ENCODE results near the gene BAG5.
A peak's percentile ranks its signal among the peaks of the same experiment; 100 is the strongest.

Gene BAG5

DNA sequence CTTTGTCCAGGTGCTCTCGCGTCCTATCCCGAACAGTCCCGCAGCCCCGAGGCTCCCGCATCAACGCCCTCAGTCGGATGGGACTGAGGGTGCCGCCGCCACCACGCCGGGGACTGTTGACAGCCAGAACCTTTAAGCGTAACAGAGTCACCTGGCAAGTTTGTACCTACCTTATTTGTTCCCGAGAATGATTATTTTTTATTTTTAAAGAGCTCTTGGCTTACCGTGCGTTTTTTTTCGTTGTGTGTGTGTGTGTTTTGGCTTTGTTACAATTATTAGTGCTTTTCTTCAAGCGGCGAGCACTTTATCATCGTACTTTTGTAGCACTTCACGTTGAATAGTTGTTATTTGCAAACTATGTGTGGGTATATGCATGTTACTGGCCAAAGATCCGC, 766 bp upstream of the BAG5 start:
- TF ChIP-seq CTCF (IDR thresholded peaks at IDR 0.05; ENCODE audit: low read depth, low read length): no peak
- no peak for TF ChIP-seq EZH2phosphoT487 (IDR thresholded peaks at IDR 0.05; ENCODE audit: low read depth)
- peaks cover 26% of the 10 kb centered on the region for H3K36me3 ChIP-seq (replicated peaks; ENCODE audit: low read depth, low read length)
- H3K27ac ChIP-seq (ENCODE audit: low read length): peak overlapping the region; percentile 77
- peak overlapping the region; percentile 97 for H3K4me2 ChIP-seq (ENCODE audit: low read length)
- H3K79me2 ChIP-seq (ENCODE audit: low read length): peaks cover 92% of the 10 kb centered on the region
- peaks cover 31% of the 10 kb centered on the region for H4K20me1 ChIP-seq (ENCODE audit: insufficient read depth, low read length)
- peak overlapping the region; percentile 93 for H3K4me3 ChIP-seq (ENCODE audit: low read length)
- H2AFZ ChIP-seq (ENCODE audit: low read depth, low read length): peak overlapping the region; percentile 78; the same call in 1 of the 2 replicates
- H3K9me3 ChIP-seq (ENCODE audit: insufficient read depth, low read length): no peaks in the 10 kb centered on the region
- H3K9ac ChIP-seq (ENCODE audit: low read length): peak overlapping the region; percentile 90
- no peaks in the 10 kb centered on the region for H3K27me3 ChIP-seq (ENCODE audit: low read depth, low read length)
- H3K4me1 ChIP-seq (ENCODE audit: low read length): peaks cover 38% of the 10 kb centered on the region

DNA sequence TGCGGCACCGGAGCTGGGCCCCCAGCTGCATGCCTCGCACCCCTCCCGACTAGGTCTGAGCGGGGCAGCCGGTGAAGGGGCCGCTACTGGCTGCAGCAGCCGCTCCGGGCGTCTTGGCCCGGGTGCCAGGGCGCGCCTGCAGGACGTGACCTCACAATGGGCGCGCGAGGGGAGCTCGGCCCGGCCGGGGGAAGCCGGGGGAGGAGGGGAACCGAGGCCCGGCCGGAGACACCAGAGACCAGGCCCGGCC, 353 bp downstream of the BAG5 start:
- Histone ChIP-seq H3K9ac (ENCODE audit: low read length) (peak overlapping the region; percentile 90), H3K27me3 (ENCODE audit: low read depth, low read length) (no peaks in the 10 kb centered on the region), H3K4me2 (ENCODE audit: low read length) (peak overlapping the region; percentile 82), H3K4me1 (ENCODE audit: low read length) (peaks cover 27% of the 10 kb centered on the region), H2AFZ (ENCODE audit: low read depth, low read length) (0 out of 2 replicates have a peak overlapping the region, but pooled peaks have one; percentile 78), H4K20me1 (ENCODE audit: insufficient read depth, low read length) (peaks cover 34% of the 10 kb centered on the region), H3K9me3 (ENCODE audit: insufficient read depth, low read length) (no peaks in the 10 kb centered on the region), H3K36me3 (replicated peaks; ENCODE audit: low read depth, low read length) (peaks cover 29% of the 10 kb centered on the region), H3K79me2 (ENCODE audit: low read length) (peaks cover 88% of the 10 kb centered on the region), H3K27ac (ENCODE audit: low read length) (peak overlapping the region; percentile 77), H3K4me3 (ENCODE audit: low read length) (peak overlapping the region; percentile 93)
- TF ChIP-seq CTCF (IDR thresholded peaks at IDR 0.05; ENCODE audit: low read depth, low read length): no peak
- no peak for TF ChIP-seq EZH2phosphoT487 (IDR thresholded peaks at IDR 0.05; ENCODE audit: low read depth)

DNA sequence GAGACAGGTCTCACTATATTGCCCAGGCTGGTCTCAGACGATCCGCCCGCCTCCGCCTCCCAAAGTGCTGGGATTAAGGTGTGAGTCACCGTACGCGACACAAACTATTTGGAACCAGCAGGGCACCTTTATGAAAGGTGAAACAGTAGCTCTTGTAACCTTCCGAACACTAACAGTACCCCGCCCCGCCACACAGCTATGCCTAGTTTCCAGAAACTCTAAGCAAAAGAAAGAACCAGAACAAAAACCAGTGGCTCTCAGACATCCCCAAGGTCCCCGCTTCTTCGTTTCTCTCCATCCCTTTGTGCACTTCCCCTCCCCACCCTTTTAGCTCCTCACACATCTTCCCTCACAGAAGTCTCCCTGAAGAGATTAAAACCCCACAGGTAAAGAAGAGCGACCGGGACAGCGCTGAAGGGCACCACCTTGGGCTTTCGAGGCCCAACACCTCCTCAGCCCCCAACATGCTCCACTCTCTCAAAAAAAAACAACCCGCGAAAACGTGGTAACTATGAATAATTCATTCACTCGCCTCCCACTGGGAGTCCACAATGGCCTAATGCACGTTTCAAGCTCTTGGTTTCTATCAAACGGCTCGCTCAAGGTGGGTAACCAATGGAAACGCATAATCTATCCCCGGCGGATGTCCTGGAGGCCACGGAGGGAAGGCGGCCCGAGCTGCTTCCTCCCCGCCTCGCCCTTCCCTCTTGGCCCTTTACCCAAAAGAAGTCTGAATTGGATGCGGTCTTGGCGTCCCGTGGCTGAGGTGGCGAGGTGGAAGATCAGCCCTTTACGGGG, 877 bp downstream of the BAG5 start:
- peaks cover 26% of the 10 kb centered on the region for H3K4me1 ChIP-seq (ENCODE audit: low read length)
- H3K9me3 ChIP-seq (ENCODE audit: insufficient read depth, low read length): no peaks in the 10 kb centered on the region
- TF ChIP-seq CTCF (IDR thresholded peaks at IDR 0.05; ENCODE audit: low read depth, low read length): no peak
- TF ChIP-seq EZH2phosphoT487 (IDR thresholded peaks at IDR 0.05; ENCODE audit: low read depth): no peak
- H3K4me2 ChIP-seq (ENCODE audit: low read length): peak overlapping the region; percentile 82
- peaks cover 34% of the 10 kb centered on the region for H4K20me1 ChIP-seq (ENCODE audit: insufficient read depth, low read length)
- H3K27me3 ChIP-seq (ENCODE audit: low read depth, low read length): no peaks in the 10 kb centered on the region
- H3K27ac ChIP-seq (ENCODE audit: low read length): peak overlapping the region; percentile 77
- no peak overlapping the region for H2AFZ ChIP-seq (ENCODE audit: low read depth, low read length)
- H3K36me3 ChIP-seq (replicated peaks; ENCODE audit: low read depth, low read length): peaks cover 29% of the 10 kb centered on the region
- H3K79me2 ChIP-seq (ENCODE audit: low read length): peaks cover 87% of the 10 kb centered on the region
- peak overlapping the region; percentile 93 for H3K4me3 ChIP-seq (ENCODE audit: low read length)
- peak overlapping the region; percentile 90 for H3K9ac ChIP-seq (ENCODE audit: low read length)

GRCh38 chr14:103560691-103561090, 1.8 kb downstream of the BAG5 start:
- H3K4me2 ChIP-seq (ENCODE audit: low read length): peak overlapping the region; percentile 82
- peaks cover 34% of the 10 kb centered on the region for H4K20me1 ChIP-seq (ENCODE audit: insufficient read depth, low read length)

More at GRCh38 chr14:103560691-103561090, 1.8 kb downstream of the BAG5 start:
- Histone ChIP-seq H3K27ac (ENCODE audit: low read length) (no peak overlapping the region), H3K9me3 (ENCODE audit: insufficient read depth, low read length) (no peaks in the 10 kb centered on the region), H3K27me3 (ENCODE audit: low read depth, low read length) (no peaks in the 10 kb centered on the region), H2AFZ (ENCODE audit: low read depth, low read length) (no peak overlapping the region), H3K36me3 (replicated peaks; ENCODE audit: low read depth, low read length) (peaks cover 29% of the 10 kb centered on the region), H3K9ac (ENCODE audit: low read length) (peak overlapping the region; percentile 90; the same call in 1 of the 2 replicates), H3K4me1 (ENCODE audit: low read length) (peaks cover 22% of the 10 kb centered on the region), H3K4me3 (ENCODE audit: low read length) (peak overlapping the region; percentile 93), H3K79me2 (ENCODE audit: low read length) (peaks cover 81% of the 10 kb centered on the region)
- TF ChIP-seq EZH2phosphoT487 (IDR thresholded peaks at IDR 0.05; ENCODE audit: low read depth) (no peak), CTCF (IDR thresholded peaks at IDR 0.05; ENCODE audit: low read depth, low read length) (no peak)

Data from OCI-LY3 (cell line).